PC-9 (cell line): Measurements from ENCODE around the gene KMT2A.

Experiments used
- EZH2 ChIP-seq: fragments of 200-600 bp; sonication (generic); IDR thresholded peaks from 2 replicates; pipeline ENCODE4 v1.8.0; 2017; ENCODE audit warnings: antibody characterized with exemption, low read depth
- TF ChIP-seq, protein P1 (sequence below): fragments of 200-600 bp; sonication (generic); conservative IDR thresholded peaks from 2 replicates; pipeline ENCODE4 v1.6.1; 2017; ENCODE audit warnings: mixed run types, antibody characterized with exemption, mild to moderate bottlenecking, moderate library complexity

DNA sequence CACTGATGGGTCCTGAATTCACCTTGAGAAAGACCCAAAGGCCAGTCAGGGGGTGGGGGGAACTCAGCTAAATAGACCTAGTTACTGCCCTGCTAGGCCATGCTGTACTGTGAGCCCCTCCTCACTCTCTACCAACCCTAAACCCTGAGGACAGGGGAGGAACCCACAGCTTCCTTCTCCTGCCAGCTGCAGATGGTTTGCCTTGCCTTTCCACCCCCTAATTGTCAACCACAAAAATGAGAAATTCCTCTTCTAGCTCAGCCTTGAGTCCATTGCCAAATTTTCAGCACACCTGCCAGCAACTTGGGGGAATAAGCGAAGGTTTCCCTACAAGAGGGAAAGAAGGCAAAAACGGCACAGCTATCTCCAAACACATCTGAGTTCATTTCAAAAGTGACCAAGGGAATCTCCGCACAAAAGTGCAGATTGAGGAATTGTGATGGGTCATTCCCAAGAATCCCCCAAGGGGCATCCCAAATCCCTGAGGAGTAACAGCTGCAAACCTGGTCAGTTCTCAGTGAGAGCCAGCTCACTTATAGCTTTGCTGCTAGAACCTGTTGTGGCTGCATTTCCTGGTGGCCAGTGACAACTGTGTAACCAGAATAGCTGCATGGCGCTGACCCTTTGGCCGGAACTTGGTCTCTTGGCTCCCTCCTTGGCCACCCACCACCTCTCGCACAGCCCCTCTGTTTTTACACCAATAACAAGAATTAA lies 88.6 kb downstream of the KMT2A start:
- TF ChIP-seq, protein P1, sequence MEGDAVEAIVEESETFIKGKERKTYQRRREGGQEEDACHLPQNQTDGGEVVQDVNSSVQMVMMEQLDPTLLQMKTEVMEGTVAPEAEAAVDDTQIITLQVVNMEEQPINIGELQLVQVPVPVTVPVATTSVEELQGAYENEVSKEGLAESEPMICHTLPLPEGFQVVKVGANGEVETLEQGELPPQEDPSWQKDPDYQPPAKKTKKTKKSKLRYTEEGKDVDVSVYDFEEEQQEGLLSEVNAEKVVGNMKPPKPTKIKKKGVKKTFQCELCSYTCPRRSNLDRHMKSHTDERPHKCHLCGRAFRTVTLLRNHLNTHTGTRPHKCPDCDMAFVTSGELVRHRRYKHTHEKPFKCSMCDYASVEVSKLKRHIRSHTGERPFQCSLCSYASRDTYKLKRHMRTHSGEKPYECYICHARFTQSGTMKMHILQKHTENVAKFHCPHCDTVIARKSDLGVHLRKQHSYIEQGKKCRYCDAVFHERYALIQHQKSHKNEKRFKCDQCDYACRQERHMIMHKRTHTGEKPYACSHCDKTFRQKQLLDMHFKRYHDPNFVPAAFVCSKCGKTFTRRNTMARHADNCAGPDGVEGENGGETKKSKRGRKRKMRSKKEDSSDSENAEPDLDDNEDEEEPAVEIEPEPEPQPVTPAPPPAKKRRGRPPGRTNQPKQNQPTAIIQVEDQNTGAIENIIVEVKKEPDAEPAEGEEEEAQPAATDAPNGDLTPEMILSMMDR = no peak
- no peak for TF ChIP-seq EZH2
